AG10803 (cell line): ENCODE data around the gene SEMA3D.

Experiments
- DNase-seq: peaks from one replicate; pipeline ENCODE4 v3.0.0; 2010; ENCODE audit warnings: low read depth
- H3K4me3 ChIP-seq: 2 replicates; pipeline ENCODE4 v1.5.1; 2011; ENCODE audit warnings: mild to moderate bottlenecking, low read length, control low read depth
- TF ChIP-seq, protein P1 (sequence below): conservative IDR thresholded peaks from 2 replicates; pipeline ENCODE4 v1.5.1; 2011; ENCODE audit warnings: mild to moderate bottlenecking, low read length, control low read depth, inconsistent platforms

The SEMA3D gene

DNA sequence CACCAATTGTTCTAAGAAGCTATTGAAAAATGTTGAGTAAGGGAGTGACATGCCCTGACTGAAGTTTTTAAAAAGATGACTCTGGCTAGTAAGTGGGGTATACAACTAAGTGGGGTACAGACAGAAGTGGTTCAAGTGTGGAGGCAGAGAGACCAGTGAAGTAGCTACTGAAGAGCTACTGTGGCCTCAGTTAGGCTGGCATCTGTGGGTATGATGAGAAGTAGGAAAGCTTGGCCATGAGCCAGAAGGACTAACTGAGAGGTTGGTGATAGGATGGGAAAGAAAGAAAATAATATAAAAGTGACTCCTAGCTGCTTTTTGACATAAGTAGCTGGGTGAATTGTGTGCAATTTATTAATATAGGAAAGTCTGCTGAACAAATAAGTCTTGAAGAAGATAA, 176.6 kb downstream of the SEMA3D start:
- no peak for DNase-seq
- H3K4me3 ChIP-seq: no peak overlapping the region
- TF ChIP-seq, protein P1, sequence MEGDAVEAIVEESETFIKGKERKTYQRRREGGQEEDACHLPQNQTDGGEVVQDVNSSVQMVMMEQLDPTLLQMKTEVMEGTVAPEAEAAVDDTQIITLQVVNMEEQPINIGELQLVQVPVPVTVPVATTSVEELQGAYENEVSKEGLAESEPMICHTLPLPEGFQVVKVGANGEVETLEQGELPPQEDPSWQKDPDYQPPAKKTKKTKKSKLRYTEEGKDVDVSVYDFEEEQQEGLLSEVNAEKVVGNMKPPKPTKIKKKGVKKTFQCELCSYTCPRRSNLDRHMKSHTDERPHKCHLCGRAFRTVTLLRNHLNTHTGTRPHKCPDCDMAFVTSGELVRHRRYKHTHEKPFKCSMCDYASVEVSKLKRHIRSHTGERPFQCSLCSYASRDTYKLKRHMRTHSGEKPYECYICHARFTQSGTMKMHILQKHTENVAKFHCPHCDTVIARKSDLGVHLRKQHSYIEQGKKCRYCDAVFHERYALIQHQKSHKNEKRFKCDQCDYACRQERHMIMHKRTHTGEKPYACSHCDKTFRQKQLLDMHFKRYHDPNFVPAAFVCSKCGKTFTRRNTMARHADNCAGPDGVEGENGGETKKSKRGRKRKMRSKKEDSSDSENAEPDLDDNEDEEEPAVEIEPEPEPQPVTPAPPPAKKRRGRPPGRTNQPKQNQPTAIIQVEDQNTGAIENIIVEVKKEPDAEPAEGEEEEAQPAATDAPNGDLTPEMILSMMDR: no peak

DNA sequence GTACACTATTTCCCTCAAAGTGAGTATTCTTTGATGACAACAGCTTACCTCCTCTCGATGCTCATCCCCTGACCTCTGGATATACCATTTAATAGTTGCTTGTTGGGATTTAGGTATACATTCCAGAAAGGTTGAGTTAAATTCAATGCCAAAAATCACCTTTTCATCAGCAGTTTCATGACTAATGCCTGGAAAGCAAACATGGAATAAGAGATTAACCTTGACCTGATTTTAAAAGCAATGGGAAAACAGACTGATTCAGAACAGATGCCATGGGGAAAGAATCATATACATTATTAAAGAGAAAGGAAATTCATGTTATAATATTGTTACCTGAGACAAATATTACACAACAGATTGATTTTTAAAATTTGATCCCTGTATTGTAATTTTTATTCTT, 180.1 kb downstream of the SEMA3D start:
- DNase-seq: no peak
- H3K4me3 ChIP-seq: no peak overlapping the region
- TF ChIP-seq, protein P1: no peak

DNA sequence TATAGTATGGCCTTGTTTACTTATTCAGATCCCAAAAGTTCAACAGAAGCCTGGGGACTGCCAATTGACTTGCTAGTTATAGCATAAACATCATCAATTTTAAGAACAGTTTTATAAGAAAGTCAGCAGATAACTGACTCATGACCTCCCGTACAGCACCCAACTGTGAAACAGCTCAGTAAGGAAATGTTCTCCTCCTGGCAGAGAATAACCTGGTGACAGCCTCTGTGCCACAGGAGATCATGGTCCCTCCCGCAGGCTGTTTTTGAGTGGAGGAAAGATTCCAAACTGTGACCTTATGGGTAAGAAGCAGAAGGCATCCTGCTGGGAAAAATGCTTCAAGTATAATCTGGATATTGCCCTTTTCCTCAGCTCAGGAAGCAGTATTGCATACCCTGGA, 182.5 kb downstream of the SEMA3D start:
- TF ChIP-seq, protein P1: no peak
- DNase-seq: peak; percentile 6
- no peak overlapping the region for H3K4me3 ChIP-seq

DNA sequence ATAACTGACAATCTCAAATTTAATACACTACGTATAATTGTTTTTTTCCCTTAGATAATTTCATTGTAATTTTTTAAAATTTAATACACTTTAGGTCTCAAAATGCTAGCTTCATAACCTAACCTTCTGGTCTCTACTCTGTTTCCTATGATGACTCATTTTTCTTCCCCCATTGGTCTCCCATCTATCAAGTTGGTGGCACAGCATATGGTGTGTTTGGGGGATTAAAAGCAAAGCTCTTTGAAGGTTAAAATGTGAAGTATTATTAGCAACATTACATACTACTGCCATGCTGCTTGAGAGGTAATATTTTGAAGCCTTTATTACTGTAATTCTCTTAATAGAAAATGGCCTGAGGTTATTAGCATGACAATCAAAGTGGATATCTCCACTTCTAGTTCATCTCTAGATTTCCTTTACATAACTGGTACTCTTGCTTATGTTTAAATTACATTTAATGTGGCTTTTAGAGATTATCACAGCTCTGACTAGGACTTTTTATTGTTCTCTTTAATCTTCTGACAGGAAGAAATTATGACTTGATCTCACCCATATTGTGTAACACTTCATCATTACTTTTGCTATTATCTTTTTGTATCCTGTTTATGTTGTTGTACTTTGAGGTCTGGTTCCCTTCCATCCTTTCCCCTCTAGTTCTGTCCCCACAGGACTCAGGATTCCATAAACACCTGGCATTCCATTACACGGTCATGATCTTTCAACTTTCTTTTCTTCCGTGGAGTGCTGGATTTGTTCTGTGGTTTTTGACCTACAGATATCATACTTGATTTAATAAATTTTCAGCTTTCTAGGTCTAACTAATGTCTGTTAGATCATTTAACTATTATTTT, 185.1 kb downstream of the SEMA3D start:
- TF ChIP-seq, protein P1: no peak
- H3K4me3 ChIP-seq: no peak overlapping the region
- DNase-seq: no peak

DNA sequence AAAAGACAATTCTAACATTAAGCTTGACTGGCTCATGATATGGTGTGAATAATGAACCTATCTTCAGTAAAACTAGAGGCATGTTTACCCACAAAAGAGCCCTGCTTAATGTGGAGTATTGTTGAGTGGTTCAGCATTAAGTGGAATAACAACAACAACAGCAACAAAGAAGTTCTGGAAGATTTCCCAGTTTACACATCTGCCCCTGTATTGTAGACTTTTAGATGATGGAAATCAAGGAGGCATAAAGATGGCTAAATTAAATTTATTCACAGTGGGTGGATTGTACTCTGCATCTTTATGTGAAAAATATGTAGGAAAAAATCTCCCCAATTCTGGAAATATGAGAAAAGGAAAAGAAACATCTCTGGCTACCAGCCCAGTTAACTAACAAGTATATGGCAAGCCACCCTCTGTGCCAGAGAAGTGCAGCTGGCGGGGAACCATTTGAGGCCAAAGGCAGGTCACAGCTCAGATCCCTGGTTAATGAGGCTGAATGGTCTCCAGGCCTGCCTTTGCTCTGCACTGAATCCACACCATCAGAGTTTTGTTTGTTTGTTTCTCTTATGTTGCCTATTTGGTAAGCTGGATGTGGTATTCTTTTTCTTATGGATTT, 186.0 kb downstream of the SEMA3D start:
- no peak for DNase-seq
- H3K4me3 ChIP-seq: no peak overlapping the region
- TF ChIP-seq, protein P1: no peak

DNA sequence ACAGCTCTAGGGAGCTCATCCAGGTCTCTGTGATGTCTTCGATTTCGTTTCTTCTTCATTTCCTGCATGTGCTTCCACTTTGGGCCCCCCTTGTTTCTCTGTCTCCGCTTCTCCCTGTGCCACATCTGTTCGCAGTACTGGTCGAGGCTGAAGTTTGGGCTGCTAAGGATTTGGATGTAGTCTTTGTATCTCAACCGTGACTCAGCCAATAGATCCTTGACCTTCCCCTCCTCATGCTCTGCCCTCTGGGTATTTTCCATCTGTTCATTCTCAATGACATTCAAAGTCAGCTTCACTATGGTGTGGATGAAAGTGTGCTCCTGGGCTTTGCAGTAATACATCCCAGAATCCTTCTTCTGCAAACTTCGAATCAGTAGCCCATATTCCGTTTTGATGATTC, 187.4 kb downstream of the SEMA3D start:
- H3K4me3 ChIP-seq: no peak overlapping the region
- TF ChIP-seq, protein P1: no peak
- DNase-seq: no peak

DNA sequence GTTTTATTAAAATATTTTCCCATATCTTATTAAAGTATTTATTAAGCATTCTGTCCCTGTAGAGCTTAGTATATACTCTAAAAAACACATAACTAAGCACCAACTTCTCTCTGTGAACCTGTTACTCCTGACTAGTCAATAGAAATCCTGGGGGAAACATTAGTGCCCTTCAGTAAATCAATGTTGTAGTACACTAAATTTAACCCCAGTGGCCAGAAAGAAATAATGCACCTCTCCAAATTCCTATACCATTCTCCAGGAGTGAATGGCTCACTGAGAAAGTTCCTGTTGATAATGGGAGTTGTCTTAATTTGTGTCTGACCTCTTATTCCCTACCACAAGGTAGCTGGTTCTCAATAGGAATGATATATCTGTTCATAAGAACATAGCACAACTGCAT, 188.2 kb downstream of the SEMA3D start:
- DNase-seq: no peak
- TF ChIP-seq, protein P1: no peak
- H3K4me3 ChIP-seq: no peak overlapping the region
